22Rv1 (cell line): ENCODE measurements around the gene OR2V2.

Experiments used
- CTCF ChIP-seq: fragments of 450-650 bp; IDR thresholded peaks from 2 replicates; pipeline ENCODE4 v1.5.1; 2017; ENCODE audit warnings: mild to moderate bottlenecking
- ZFX ChIP-seq: fragments of 450-650 bp; IDR thresholded peaks from 2 replicates; pipeline ENCODE4 v1.6.1; 2017; ENCODE audit warnings: antibody characterized with exemption, borderline replicate concordance

GRCh38 chr5:181134259-181134658 lies 13.1 kb upstream of the OR2V2 start:
- TF ChIP-seq ZFX (no peak), CTCF (no peak)
